Measurements from ENCODE around the gene MYH16.
"Not testable (repeated sequence)": the region's sequence is repeated elsewhere in the genome, so short reads cannot be mapped to it uniquely, and the experiment has no call there.

The MYH16 gene

GRCh38 chr7:99258501-99258900 is 14.1 kb upstream of the MYH16 start:
- no peak for DNase-seq (ENCODE audit: low spot score)

- DNase-seq (ENCODE audit: low spot score) = no peak
These were observed 12.2 kb upstream of the MYH16 start for GRCh38 chr7:99260395-99260794.

GRCh38 chr7:99261646-99262045 is 11.0 kb upstream of the MYH16 start:
- DNase-seq (ENCODE audit: low spot score) = no peak

GRCh38 chr7:99265848-99266480 is 6.7 kb upstream of the MYH16 start:
- no peak for DNase-seq (ENCODE audit: low spot score)

- peak; percentile 89 for DNase-seq (ENCODE audit: low spot score)
These were observed 5.2 kb upstream of the MYH16 start for GRCh38 chr7:99267481-99267840.

- DNase-seq (ENCODE audit: low spot score) = no peak
These were observed 4.6 kb upstream of the MYH16 start for GRCh38 chr7:99267841-99268576.

GRCh38 chr7:99268577-99268908 is 4.1 kb upstream of the MYH16 start:
- no peak for DNase-seq (ENCODE audit: low spot score)

GRCh38 chr7:99270702-99271101 is 1.9 kb upstream of the MYH16 start:
- DNase-seq (ENCODE audit: low spot score) = no peak

GRCh38 chr7:99273561-99273960 is 922 bp downstream of the MYH16 start:
- not testable (repeated sequence) for DNase-seq (ENCODE audit: low spot score)

- not testable (repeated sequence) for DNase-seq (ENCODE audit: low spot score)
These were observed 2.3 kb downstream of the MYH16 start for GRCh38 chr7:99274908-99275307.

GRCh38 chr7:99275496-99275895 is 2.9 kb downstream of the MYH16 start:
- DNase-seq (ENCODE audit: low spot score) = no peak

- no peak for DNase-seq (ENCODE audit: low spot score)
These were observed 5.5 kb downstream of the MYH16 start for GRCh38 chr7:99278180-99278579.

- not testable (repeated sequence) for DNase-seq (ENCODE audit: low spot score)
These were observed 11.5 kb downstream of the MYH16 start for GRCh38 chr7:99284165-99284564.

- no peak for DNase-seq (ENCODE audit: low spot score)
These were observed 15.3 kb downstream of the MYH16 start for GRCh38 chr7:99287779-99288534.

- DNase-seq (ENCODE audit: low spot score) = no peak
These were observed 16.5 kb downstream of the MYH16 start for GRCh38 chr7:99289185-99289584.

GRCh38 chr7:99290148-99290547 is 17.5 kb downstream of the MYH16 start:
- DNase-seq (ENCODE audit: low spot score) = not testable (repeated sequence)

- DNase-seq (ENCODE audit: low spot score) = no peak
These were observed 18.5 kb downstream of the MYH16 start for GRCh38 chr7:99290980-99291607.

- DNase-seq (ENCODE audit: low spot score) = no peak
These were observed 19.5 kb downstream of the MYH16 start for GRCh38 chr7:99292127-99292526.

- DNase-seq (ENCODE audit: low spot score) = no peak
These were observed 20.5 kb downstream of the MYH16 start for GRCh38 chr7:99293167-99293566.

GRCh38 chr7:99293650-99294049 is 21.0 kb downstream of the MYH16 start:
- DNase-seq (ENCODE audit: low spot score) = no peak

- no peak for DNase-seq (ENCODE audit: low spot score)
These were observed 23.8 kb downstream of the MYH16 start for GRCh38 chr7:99296471-99296870.

- no peak for DNase-seq (ENCODE audit: low spot score)
These were observed 28.9 kb downstream of the MYH16 start for GRCh38 chr7:99301496-99301895.
